Central memory CD8-positive, alpha-beta T cell (primary cell): ENCODE data around the gene HBD.
"Not testable (repeated sequence)": the region's sequence is repeated elsewhere in the genome, so short reads cannot be mapped to it uniquely, and the experiment has no call there.

Experiments used
- ATAC-seq: fragments of 150-1000 bp; cut with Tn5 transposase; replicated peaks from 2 replicates; pipeline ENCODE4 v1.10.0; 2022; ENCODE audit warnings: mild to moderate bottlenecking, moderate FRiP score, moderate number of reproducible peaks; ENCODE audit not compliant: poor library complexity, severe bottlenecking; ENCODE audit errors: extremely low read depth
- DNase-seq, 2 donors: peaks; one replicate each; pipeline ENCODE4 v3.0.0; 2021; ENCODE audit warnings: low spot score in 2 of 2
- H3K27ac Mint-ChIP-seq: one replicate; pipeline ENCODE4 v1.8.0; 2022; ENCODE audit warnings: low read depth, mild to moderate bottlenecking, moderate library complexity, mixed read lengths
- H3K27me3 Mint-ChIP-seq: one replicate; pipeline ENCODE4 v1.8.0; 2022; ENCODE audit warnings: mixed read lengths
- H3K36me3 Mint-ChIP-seq: one replicate; pipeline ENCODE4 v1.8.0; 2022; ENCODE audit warnings: mild to moderate bottlenecking, moderate library complexity, mixed read lengths; ENCODE audit not compliant: insufficient read depth
- H3K4me1 Mint-ChIP-seq: one replicate; pipeline ENCODE4 v1.8.0; 2022; ENCODE audit warnings: mixed read lengths
- H3K4me3 Mint-ChIP-seq: one replicate; pipeline ENCODE4 v1.8.0; 2022; ENCODE audit warnings: mild to moderate bottlenecking, moderate library complexity, mixed read lengths
- H3K9me3 Mint-ChIP-seq: one replicate; pipeline ENCODE4 v1.8.0; 2022; ENCODE audit warnings: mixed read lengths

HBD gene

GRCh38 chr11:5269715-5270147 lies 35.4 kb upstream of the HBD start, which contains the start of gene HBE1:
Gene HBE1, minus strand, starts transcription at chr11:5269945. Its CDS starts 55 bp downstream, at chr11:5269890.
- H3K27ac Mint-ChIP-seq, result no peak within 1 kb of the TSS
- H3K4me3 Mint-ChIP-seq, result no peak within 1 kb of the TSS
- ATAC-seq (no peak), DNase-seq (no peak)
- H3K4me1 Mint-ChIP-seq, result no peaks in the 10 kb centered on the region
- no peaks in the 10 kb centered on the region for H3K9me3 Mint-ChIP-seq
- peaks cover 8% of the 10 kb centered on the region for H3K27me3 Mint-ChIP-seq
- H3K36me3 Mint-ChIP-seq, result no peaks in the 10 kb centered on the region

- ATAC-seq (no peak), DNase-seq (no peak)
- no peaks in the 10 kb centered on the region for H3K9me3 Mint-ChIP-seq
- no peaks in the 10 kb centered on the region for H3K36me3 Mint-ChIP-seq
- no peaks in the 10 kb centered on the region for H3K4me1 Mint-ChIP-seq
- H3K4me3 Mint-ChIP-seq, result no peak overlapping the region
- no peak overlapping the region for H3K27ac Mint-ChIP-seq
- no peaks in the 10 kb centered on the region for H3K27me3 Mint-ChIP-seq
Observed at GRCh38 chr11:5267033-5267563, 32.8 kb upstream of the HBD start.

- Mint-ChIP-seq H3K9me3 (no peaks in the 10 kb centered on the region), H3K27ac (no peak overlapping the region), H3K4me1 (no peaks in the 10 kb centered on the region), H3K36me3 (no peaks in the 10 kb centered on the region), H3K4me3 (no peak overlapping the region), H3K27me3 (no peaks in the 10 kb centered on the region)
- no peak for DNase-seq
- ATAC-seq, result no peak
Observed at GRCh38 chr11:5266609-5267008, 32.3 kb upstream of the HBD start.

GRCh38 chr11:5265832-5266231 lies 31.5 kb upstream of the HBD start:
- Mint-ChIP-seq H3K27me3 (no peaks in the 10 kb centered on the region), H3K27ac (no peak overlapping the region), H3K4me3 (no peak overlapping the region), H3K9me3 (no peaks in the 10 kb centered on the region), H3K4me1 (no peaks in the 10 kb centered on the region), H3K36me3 (no peaks in the 10 kb centered on the region)
- DNase-seq (no peak), ATAC-seq (no peak)

GRCh38 chr11:5258543-5259262 lies 24.4 kb upstream of the HBD start:
- ATAC-seq, result no peak
- Mint-ChIP-seq H3K36me3 (no peaks in the 10 kb centered on the region), H3K4me1 (no peaks in the 10 kb centered on the region), H3K27ac (no peak overlapping the region), H3K9me3 (peaks cover 14% of the 10 kb centered on the region), H3K27me3 (peaks cover 14% of the 10 kb centered on the region), H3K4me3 (no peak overlapping the region)
- no peak for DNase-seq

GRCh38 chr11:5257296-5257695 lies 23.0 kb upstream of the HBD start:
- Mint-ChIP-seq H3K9me3 (peaks cover 14% of the 10 kb centered on the region), H3K27me3 (peaks cover 14% of the 10 kb centered on the region), H3K4me1 (no peaks in the 10 kb centered on the region), H3K36me3 (no peaks in the 10 kb centered on the region), H3K27ac (no peak overlapping the region), H3K4me3 (no peak overlapping the region)
- no peak for ATAC-seq
- no peak for DNase-seq

- H3K27ac Mint-ChIP-seq, H3K4me1 Mint-ChIP-seq, H3K4me3 Mint-ChIP-seq, DNase-seq, ATAC-seq, H3K36me3 Mint-ChIP-seq: not testable (repeated sequence)
- peaks cover 14% of the 10 kb centered on the region for H3K27me3 Mint-ChIP-seq
- H3K9me3 Mint-ChIP-seq, result peaks cover 14% of the 10 kb centered on the region
Observed at GRCh38 chr11:5254646-5255413, 20.5 kb upstream of the HBD start, which contains the start of gene HBG2. Gene HBG2, minus strand, starts transcription at chr11:5254781. Its CDS starts 53 bp downstream, at chr11:5254728.

- H3K4me1 Mint-ChIP-seq, H3K9me3 Mint-ChIP-seq, ATAC-seq, H3K4me3 Mint-ChIP-seq, DNase-seq, H3K27ac Mint-ChIP-seq, H3K36me3 Mint-ChIP-seq: not testable (repeated sequence)
- H3K27me3 Mint-ChIP-seq, result peaks cover 14% of the 10 kb centered on the region
Observed at GRCh38 chr11:5254023-5254422, 19.7 kb upstream of the HBD start.

GRCh38 chr11:5253440-5253839 lies 19.2 kb upstream of the HBD start:
- not testable (repeated sequence) for DNase-seq, H3K9me3 Mint-ChIP-seq, H3K4me1 Mint-ChIP-seq, H3K36me3 Mint-ChIP-seq, H3K27ac Mint-ChIP-seq, H3K4me3 Mint-ChIP-seq, ATAC-seq
- H3K27me3 Mint-ChIP-seq, result peaks cover 14% of the 10 kb centered on the region

GRCh38 chr11:5252919-5253265 lies 18.6 kb upstream of the HBD start:
- DNase-seq (no peak), ATAC-seq (no peak)
- H3K36me3 Mint-ChIP-seq, result no peaks in the 10 kb centered on the region
- peaks cover 14% of the 10 kb centered on the region for H3K27me3 Mint-ChIP-seq
- H3K4me3 Mint-ChIP-seq, result no peak overlapping the region
- H3K9me3 Mint-ChIP-seq, result peaks cover 4% of the 10 kb centered on the region
- no peaks in the 10 kb centered on the region for H3K4me1 Mint-ChIP-seq
- H3K27ac Mint-ChIP-seq, result no peak overlapping the region

GRCh38 chr11:5252192-5252918 lies 18.1 kb upstream of the HBD start:
- Mint-ChIP-seq H3K36me3 (no peaks in the 10 kb centered on the region), H3K27ac (no peak overlapping the region), H3K9me3 (no peaks in the 10 kb centered on the region), H3K4me3 (no peak overlapping the region), H3K27me3 (peaks cover 14% of the 10 kb centered on the region), H3K4me1 (no peaks in the 10 kb centered on the region)
- ATAC-seq, result no peak
- DNase-seq, result no peak

GRCh38 chr11:5251746-5252145 lies 17.5 kb upstream of the HBD start:
- ATAC-seq (no peak), DNase-seq (no peak)
- no peak overlapping the region for H3K4me3 Mint-ChIP-seq
- no peaks in the 10 kb centered on the region for H3K9me3 Mint-ChIP-seq
- peaks cover 14% of the 10 kb centered on the region for H3K27me3 Mint-ChIP-seq
- no peaks in the 10 kb centered on the region for H3K36me3 Mint-ChIP-seq
- no peak overlapping the region for H3K27ac Mint-ChIP-seq
- no peaks in the 10 kb centered on the region for H3K4me1 Mint-ChIP-seq
